Type B pancreatic cell (in vitro differentiated cells): ENCODE measurements around the gene BNIP5. TPM values are rescaled to one million over a fixed set of nuclear protein-coding genes. Genes with fewer than 3 reads are reported as not detected.

Experiments used
- DNase-seq: peaks from one replicate; pipeline ENCODE4 v3.0.0; 2021; ENCODE audit warnings: mixed read lengths; ENCODE audit not compliant: unreplicated experiment; ENCODE audit errors: extremely low spot score
- H3K27ac Mint-ChIP-seq: 2 replicates; pipeline ENCODE4 v1.8.0; 2021; ENCODE audit warnings: mild to moderate bottlenecking, mixed read lengths
- H3K27me3 Mint-ChIP-seq: 2 replicates; pipeline ENCODE4 v1.8.0; 2021; ENCODE audit warnings: mixed read lengths
- H3K36me3 Mint-ChIP-seq: 2 replicates; pipeline ENCODE4 v1.8.0; 2021; ENCODE audit warnings: mixed read lengths
- H3K4me1 Mint-ChIP-seq: one replicate; pipeline ENCODE4 v1.8.0; 2021; ENCODE audit warnings: mixed read lengths; ENCODE audit not compliant: unreplicated experiment
- H3K4me3 Mint-ChIP-seq: 2 replicates; pipeline ENCODE4 v1.8.0; 2021; ENCODE audit warnings: mild to moderate bottlenecking, mixed read lengths
- H3K9me3 Mint-ChIP-seq: 2 replicates; pipeline ENCODE4 v1.8.0; 2021; ENCODE audit warnings: mixed read lengths
- CTCF ChIP-seq: fragments of 200-600 bp; sonication (generic); conservative IDR thresholded peaks from 2 replicates; pipeline ENCODE4 v1.5.0; 2021; ENCODE audit warnings: antibody characterized with exemption, mild to moderate bottlenecking
- total RNA-seq: library from RNA; stranded (reverse); gene quantifications from 2 replicates; pipeline ENCODE4 v1.2.1, GENCODE V29; 2021; ENCODE audit warnings: low replicate concordance

The BNIP5 gene
- total RNA-seq, 1 donor from 2014 or later = 1.4 TPM

GRCh38 chr6:36328600-36328999, 8.1 kb downstream of the BNIP5 start:
- no peaks in the 10 kb centered on the region for H3K9me3 Mint-ChIP-seq
- H3K27ac Mint-ChIP-seq = no peak overlapping the region
- peaks cover 8% of the 10 kb centered on the region for H3K27me3 Mint-ChIP-seq
- peaks cover 19% of the 10 kb centered on the region for H3K4me1 Mint-ChIP-seq
- no peak for DNase-seq
- H3K36me3 Mint-ChIP-seq = no peaks in the 10 kb centered on the region
- no peak for TF ChIP-seq CTCF
- no peak overlapping the region for H3K4me3 Mint-ChIP-seq

GRCh38 chr6:36327919-36328236, 8.8 kb downstream of the BNIP5 start:
- TF ChIP-seq CTCF = no peak
- DNase-seq = no peak
- Mint-ChIP-seq H3K27me3 (peaks cover 8% of the 10 kb centered on the region), H3K9me3 (no peaks in the 10 kb centered on the region), H3K4me1 (peaks cover 16% of the 10 kb centered on the region), H3K36me3 (no peaks in the 10 kb centered on the region), H3K4me3 (no peak overlapping the region), H3K27ac (no peak overlapping the region)

- Mint-ChIP-seq H3K4me3 (no peak overlapping the region), H3K4me1 (peaks cover 16% of the 10 kb centered on the region), H3K9me3 (no peaks in the 10 kb centered on the region), H3K27ac (no peak overlapping the region), H3K27me3 (peaks cover 8% of the 10 kb centered on the region), H3K36me3 (no peaks in the 10 kb centered on the region)
- no peak for TF ChIP-seq CTCF
- DNase-seq = no peak
Measured at GRCh38 chr6:36327226-36327918, 9.3 kb downstream of the BNIP5 start.

GRCh38 chr6:36326356-36326995, 10.2 kb downstream of the BNIP5 start:
- H3K27ac Mint-ChIP-seq = no peak overlapping the region

GRCh38 chr6:36324715-36325114, 12.0 kb downstream of the BNIP5 start:
- no peak overlapping the region for H3K4me3 Mint-ChIP-seq
- no peaks in the 10 kb centered on the region for H3K36me3 Mint-ChIP-seq
- no peaks in the 10 kb centered on the region for H3K9me3 Mint-ChIP-seq
- H3K27ac Mint-ChIP-seq = no peak overlapping the region
- TF ChIP-seq CTCF = no peak
- DNase-seq = no peak
- H3K27me3 Mint-ChIP-seq = peaks cover 5% of the 10 kb centered on the region
- H3K4me1 Mint-ChIP-seq = peaks cover 20% of the 10 kb centered on the region

More at GRCh38 chr6:36326356-36326995, 10.2 kb downstream of the BNIP5 start:
- Mint-ChIP-seq H3K4me1 (peaks cover 16% of the 10 kb centered on the region), H3K36me3 (no peaks in the 10 kb centered on the region), H3K27me3 (peaks cover 5% of the 10 kb centered on the region), H3K4me3 (no peak overlapping the region), H3K9me3 (no peaks in the 10 kb centered on the region)
- no peak for DNase-seq
- TF ChIP-seq CTCF = no peak
